Measurements from ENCODE around the gene SMAD6. TPM values are rescaled to one million over a fixed set of nuclear protein-coding genes. Genes with fewer than 3 reads are reported as not detected.

The SMAD6 gene
- polyA plus RNA-seq, 1 of the 3 experiments (the other 2 are of a cell fraction): 4.5 TPM

DNA sequence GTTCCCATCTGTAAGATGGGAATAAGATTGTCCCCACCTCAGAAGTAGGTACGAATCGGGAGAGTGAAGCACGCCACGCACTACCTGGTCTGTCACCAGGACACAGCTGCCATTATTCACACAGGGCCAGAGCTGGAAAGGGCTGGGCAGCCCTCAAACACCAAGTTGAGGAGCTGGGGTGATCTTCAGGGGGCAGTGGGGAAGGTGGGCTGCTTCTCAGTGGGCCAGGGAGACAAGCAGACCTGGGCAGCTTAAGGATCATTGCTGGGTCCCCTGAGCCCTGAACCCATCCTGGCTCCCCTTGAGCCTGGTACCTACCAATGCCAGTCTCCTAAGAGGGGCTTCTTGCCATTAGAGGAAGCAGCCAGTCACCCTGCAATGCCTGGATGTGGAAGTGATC, 82.1 kb downstream of the SMAD6 start:
- no peak overlapping the region for H2AFZ ChIP-seq (ENCODE audit: low read depth)
- CTCF ChIA-PET: interaction anchor here (1.2 to 2.7 kb wide), 2 partner anchors 9 to 66 kb away, joined by 3 to 17 read pairs; no protein-coding TSS in a partner anchor

DNA sequence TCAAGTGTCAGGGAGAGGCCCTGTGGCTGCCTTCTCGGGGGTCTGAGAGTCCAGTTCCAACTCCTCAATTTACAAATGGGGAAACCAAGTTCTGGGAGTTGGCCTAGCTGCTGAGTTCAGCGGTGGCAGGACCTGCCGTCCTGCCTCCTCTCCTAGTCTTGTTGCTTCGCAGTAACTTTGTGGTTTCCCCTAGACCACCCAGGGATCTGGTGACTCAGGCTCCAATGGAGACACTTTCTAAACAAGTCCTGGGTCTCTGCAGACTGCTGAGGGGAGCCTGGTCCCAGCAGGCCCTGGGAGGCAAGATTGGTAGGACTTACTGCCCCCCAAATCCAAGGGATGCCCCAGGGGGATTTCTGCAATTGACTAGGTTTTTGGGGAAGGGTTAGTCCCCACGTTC, 83.6 kb downstream of the SMAD6 start:
- Histone ChIP-seq H3K9me3 (no peaks in the 10 kb centered on the region), H3K79me2 (ENCODE audit: insufficient read depth) (peaks cover 32% of the 10 kb centered on the region; the same call in 1 of the 2 replicates), H3F3A (replicated peaks; ENCODE audit: insufficient read depth) (peaks cover 18% of the 10 kb centered on the region), H3K4me3 (ENCODE audit: low read depth in 2 of 2, low read length in 1 of 2) (no peak overlapping the region), H3K4me1 (ENCODE audit: control insufficient read depth in 1 of 2, insufficient read depth in 2 of 2, low read depth in 1 of 2, low read length in 1 of 2) (peaks cover 0 to 18% of the 10 kb centered on the region in 2 experiments; a peak in 3 of 4 replicates), H3K36me3 (replicated peaks in 1 of 2; ENCODE audit: control insufficient read depth in 1 of 2, insufficient read depth in 2 of 2, low read length in 1 of 2) (peaks cover 0 to 16% of the 10 kb centered on the region in 2 experiments), H2AFZ (ENCODE audit: low read depth) (no peak overlapping the region), H3K27me3 (ENCODE audit: insufficient read depth) (no peaks in the 10 kb centered on the region), H3K27ac (ENCODE audit: low read depth in 2 of 2, low read length in 1 of 2) (peak overlapping the region in 1 of 2 experiments; percentile 51; a peak in 2 of 4 replicates), H3K9ac (no peak overlapping the region), H3K4me2 (0 out of 2 replicates have a peak overlapping the region, but pooled peaks have one; percentile 1), H4K20me1 (ENCODE audit: insufficient read depth) (no peaks in the 10 kb centered on the region), H3K9me2 (no peaks in the 10 kb centered on the region)
- ChIA-PET POLR2A (no interaction called here), CTCF (interaction anchor here (6.1 kb wide), 1 partner anchor 11 kb away, joined by 33 read pairs; no protein-coding TSS in a partner anchor)
- TF ChIP-seq FOSL2 (IDR thresholded peaks at IDR 0.05; ENCODE audit: borderline replicate concordance, low read depth) (peak; percentile 12; the same call in 1 of the 2 replicates), RFX5 (IDR thresholded peaks at IDR 0.05; ENCODE audit: low read length) (no peak), MAX (IDR thresholded peaks at IDR 0.05; ENCODE audit: low read depth) (no peak), MEF2A (IDR thresholded peaks at IDR 0.05; ENCODE audit: borderline replicate concordance, low read depth) (no peak)
- TF ChIP-seq, protein P1, sequence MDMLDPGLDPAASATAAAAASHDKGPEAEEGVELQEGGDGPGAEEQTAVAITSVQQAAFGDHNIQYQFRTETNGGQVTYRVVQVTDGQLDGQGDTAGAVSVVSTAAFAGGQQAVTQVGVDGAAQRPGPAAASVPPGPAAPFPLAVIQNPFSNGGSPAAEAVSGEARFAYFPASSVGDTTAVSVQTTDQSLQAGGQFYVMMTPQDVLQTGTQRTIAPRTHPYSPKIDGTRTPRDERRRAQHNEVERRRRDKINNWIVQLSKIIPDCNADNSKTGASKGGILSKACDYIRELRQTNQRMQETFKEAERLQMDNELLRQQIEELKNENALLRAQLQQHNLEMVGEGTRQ (IDR thresholded peaks at IDR 0.05; ENCODE audit: borderline replicate concordance, low read depth, low read length): no peak
- DNase-seq: no peak
- 80% methylated on average over 5 of the region's 5 CpGs for WGBS (ENCODE audit: low lambda C conversion rate)

More for the DNA sequence above, 82.1 kb downstream of the SMAD6 start:
- no peak overlapping the region for H3K4me2 ChIP-seq
- peaks cover 0 to 16% of the 10 kb centered on the region in 2 experiments for H3K36me3 ChIP-seq (replicated peaks in 1 of 2; ENCODE audit: control insufficient read depth in 1 of 2, insufficient read depth in 2 of 2, low read length in 1 of 2)
- no peaks in the 10 kb centered on the region for H3K9me3 ChIP-seq
- H3K4me3 ChIP-seq (ENCODE audit: low read depth in 2 of 2, low read length in 1 of 2): no peak overlapping the region
- no peak overlapping the region for H3K9ac ChIP-seq
- peaks cover 45% of the 10 kb centered on the region; the same call in 1 of the 2 replicates for H3K79me2 ChIP-seq (ENCODE audit: insufficient read depth)
- H3K9me2 ChIP-seq: no peaks in the 10 kb centered on the region
- POLR2A ChIA-PET: no interaction called here
- no peaks in the 10 kb centered on the region for H3K27me3 ChIP-seq (ENCODE audit: insufficient read depth)
- TF ChIP-seq CHD2 (IDR thresholded peaks at IDR 0.05; ENCODE audit: low read length, partially characterized antibody): no peak
- no peak for TF ChIP-seq TAF1 (IDR thresholded peaks at IDR 0.05; ENCODE audit: borderline replicate concordance, low read depth, low read length)
- no peak for TF ChIP-seq POLR2AphosphoS5 (IDR thresholded peaks at IDR 0.05; ENCODE audit: low read depth, low read length)
- TF ChIP-seq TCF12 (IDR thresholded peaks at IDR 0.05): no peak
- TF ChIP-seq YY1 (IDR thresholded peaks at IDR 0.05; ENCODE audit: low read depth): no peak
- no peak for TF ChIP-seq GABPA (IDR thresholded peaks at IDR 0.05; ENCODE audit: low read depth)
- TF ChIP-seq RFX5 (IDR thresholded peaks at IDR 0.05; ENCODE audit: low read length): no peak
- no peak for TF ChIP-seq GATA2 (CRISPR knock-in tag; IDR thresholded peaks at IDR 0.05)
- TF ChIP-seq JUND (IDR thresholded peaks at IDR 0.05): no peak
- TF ChIP-seq, protein P2, sequence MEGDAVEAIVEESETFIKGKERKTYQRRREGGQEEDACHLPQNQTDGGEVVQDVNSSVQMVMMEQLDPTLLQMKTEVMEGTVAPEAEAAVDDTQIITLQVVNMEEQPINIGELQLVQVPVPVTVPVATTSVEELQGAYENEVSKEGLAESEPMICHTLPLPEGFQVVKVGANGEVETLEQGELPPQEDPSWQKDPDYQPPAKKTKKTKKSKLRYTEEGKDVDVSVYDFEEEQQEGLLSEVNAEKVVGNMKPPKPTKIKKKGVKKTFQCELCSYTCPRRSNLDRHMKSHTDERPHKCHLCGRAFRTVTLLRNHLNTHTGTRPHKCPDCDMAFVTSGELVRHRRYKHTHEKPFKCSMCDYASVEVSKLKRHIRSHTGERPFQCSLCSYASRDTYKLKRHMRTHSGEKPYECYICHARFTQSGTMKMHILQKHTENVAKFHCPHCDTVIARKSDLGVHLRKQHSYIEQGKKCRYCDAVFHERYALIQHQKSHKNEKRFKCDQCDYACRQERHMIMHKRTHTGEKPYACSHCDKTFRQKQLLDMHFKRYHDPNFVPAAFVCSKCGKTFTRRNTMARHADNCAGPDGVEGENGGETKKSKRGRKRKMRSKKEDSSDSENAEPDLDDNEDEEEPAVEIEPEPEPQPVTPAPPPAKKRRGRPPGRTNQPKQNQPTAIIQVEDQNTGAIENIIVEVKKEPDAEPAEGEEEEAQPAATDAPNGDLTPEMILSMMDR (IDR thresholded peaks at IDR 0.05): no peak
- TF ChIP-seq FOXJ3 (CRISPR knock-in tag; IDR thresholded peaks at IDR 0.05): no peak
- TF ChIP-seq RXRA (IDR thresholded peaks at IDR 0.05; ENCODE audit: borderline replicate concordance, low read depth): no peak
- no peak for TF ChIP-seq ELF1 (IDR thresholded peaks at IDR 0.05)
- no peak for TF ChIP-seq MEF2A (IDR thresholded peaks at IDR 0.05; ENCODE audit: borderline replicate concordance, low read depth)
- H3F3A ChIP-seq (replicated peaks; ENCODE audit: insufficient read depth): peaks cover 23% of the 10 kb centered on the region
- H3K4me1 ChIP-seq (ENCODE audit: control insufficient read depth in 1 of 2, insufficient read depth in 2 of 2, low read depth in 1 of 2, low read length in 1 of 2): peaks cover 0 to 31% of the 10 kb centered on the region in 2 experiments; a peak in 3 of 4 replicates
- H4K20me1 ChIP-seq (ENCODE audit: insufficient read depth): no peaks in the 10 kb centered on the region
- no peak for DNase-seq
- 100% methylated on average over 4 of the region's 4 CpGs for WGBS (ENCODE audit: low lambda C conversion rate)
- H3K27ac ChIP-seq (ENCODE audit: low read depth in 2 of 2, low read length in 1 of 2): no peak overlapping the region

Measured in SK-N-SH (cell line).